Transverse colon (tissue), 4 donors: ENCODE data around the gene TCF20. TPM values are rescaled to one million over a fixed set of nuclear protein-coding genes. Genes with fewer than 3 reads are reported as not detected.

Source experiments
- DNase-seq: peaks from one replicate; pipeline ENCODE4 v3.0.0-alpha.2; 2019
- H3K27ac ChIP-seq, 4 donors: fragments of 200-600 bp; sonication (generic); 2 replicates each; pipeline ENCODE4 v1.5.1; 2016 to 2018; ENCODE audit warnings: inconsistent platforms in 4 of 4
- H3K27me3 ChIP-seq: fragments of 200-600 bp; sonication (generic); 2 replicates; pipeline ENCODE4 v1.5.1; 2017; ENCODE audit warnings: inconsistent platforms
- H3K36me3 ChIP-seq, 4 donors: fragments of 200-600 bp; sonication (generic); 2 replicates each; pipeline ENCODE4 v1.5.1; 2017 to 2019; ENCODE audit warnings: inconsistent platforms in 4 of 4
- H3K4me1 ChIP-seq, 4 donors: fragments of 200-600 bp; sonication (generic); 2 replicates each; pipeline ENCODE4 v1.5.1; 2017 to 2020; ENCODE audit warnings: inconsistent platforms in 4 of 4
- H3K4me3 ChIP-seq, 4 donors: fragments of 200-600 bp; sonication (generic); 1 replicate in 1 of 4; 2 replicates in 3 of 4; pipeline versions ENCODE4 v1.5.1 to v1.6.1; 2017 to 2019; ENCODE audit warnings: inconsistent platforms in 4 of 4
- H3K9me3 ChIP-seq, 2 donors: fragments of 200-600 bp; sonication (generic); 2 replicates each; pipeline ENCODE4 v1.5.1; 2017 to 2019; ENCODE audit warnings: inconsistent platforms in 2 of 2
- CTCF ChIP-seq, 5 experiments: fragments of 200-600 bp in 3 of 5; fragments of 450-650 bp in 2 of 5; sonication (generic) in 3 of 5; IDR thresholded peaks; 1 replicate in 2 of 5; 2 replicates in 3 of 5; pipeline ENCODE4 v1.5.1; 2016 to 2017; ENCODE audit warnings: antibody characterized with exemption in 5 of 5, inconsistent platforms in 3 of 5, mild to moderate bottlenecking in 2 of 5, moderate library complexity in 1 of 5
- EP300 ChIP-seq: sonication (generic); formaldehyde crosslinking; IDR thresholded peaks from one replicate; pipeline ENCODE4 v1.6.1; 2017; ENCODE audit warnings: antibody characterized with exemption, low read depth
- POLR2A ChIP-seq: fragments of 450-650 bp; IDR thresholded peaks from one replicate; pipeline ENCODE4 v1.6.1; 2016; ENCODE audit warnings: antibody characterized with exemption, mild to moderate bottlenecking, moderate library complexity
- POLR2AphosphoS5 ChIP-seq, 3 donors: sonication (generic); formaldehyde crosslinking; IDR thresholded peaks; one replicate each; pipeline ENCODE4 v1.6.1; 2016; ENCODE audit warnings: antibody characterized with exemption in 3 of 3
- whole genome bisulfite sequencing, 2 donors: methylation state at CpG; one replicate each; pipeline ENCODE4 v1.1.5; 2018; ENCODE audit warnings: low coverage in 1 of 2; 5-methylcytosine and 5-hydroxymethylcytosine counted together
- in situ Hi-C, 4 donors: fragments of 200-750 bp; cut with MboI; loops; one replicate each; pipeline versions ENCODE4 v1.15.0 to v1.15.1; 2017; ENCODE audit warnings: low sequenced_read_pairs in 3 of 4, low pct_ligation_motif_present in 1 of 4, low pct_unique_long_range_greater_than_20kb in 1 of 4
- intact Hi-C: fragments of 100-400 bp; cut with DNase I; formaldehyde crosslinking; loops from one replicate; pipeline ENCODE4 v1.15.1; 2023; ENCODE audit warnings: low total_unique reads
- total RNA-seq, 4 donors: library from RNA; depleted of rRNA; stranded (reverse); fragments of >200 nt; gene quantifications; one replicate each; pipeline ENCODE4 v1.1.0, GENCODE V29; 2016

Gene TCF20
- total RNA-seq, 4 donors from 2014 or later, result 30.3 to 43.7 (median 42.3) TPM

GRCh38 chr22:42294034-42294985 lies 23.9 kb upstream of the TCF20 start:
- intact Hi-C loops, result no loop called here
- TF ChIP-seq POLR2AphosphoS5 (IDR thresholded peaks at IDR 0.05) (no peak), CTCF (IDR thresholded peaks at IDR 0.05) (no peak), EP300 (no peak), POLR2A (no peak)

GRCh38 chr22:42292732-42293520 lies 22.5 kb upstream of the TCF20 start:
- no peak overlapping the region for H3K4me3 ChIP-seq
- in situ Hi-C loops (no loop called here), intact Hi-C loops (no loop called here)
- peak; percentile 64 for DNase-seq
- peak in 1 of 3 donors; percentile 11 for TF ChIP-seq POLR2AphosphoS5 (IDR thresholded peaks at IDR 0.05)
- no peak for TF ChIP-seq EP300
- TF ChIP-seq POLR2A, result peak; percentile 21
- H3K27ac ChIP-seq, result peak overlapping the region in 3 of 4 donors; percentile 47 to 63 (median 55)
- H3K9me3 ChIP-seq, result no peaks in the 10 kb centered on the region
- H3K4me1 ChIP-seq, result peaks cover 6 to 37% (median 31%) of the 10 kb centered on the region in 4 donors
- H3K27me3 ChIP-seq, result no peaks in the 10 kb centered on the region
- WGBS, 2 donors, result 54 to 80% methylated on average over 1 to 12 of the region's 12 CpGs
- no peaks in the 10 kb centered on the region for H3K36me3 ChIP-seq

More at GRCh38 chr22:42294034-42294985, 23.9 kb upstream of the TCF20 start:
- Histone ChIP-seq H3K36me3 (no peaks in the 10 kb centered on the region), H3K27me3 (no peaks in the 10 kb centered on the region), H3K4me1 (peaks cover 6 to 37% (median 32%) of the 10 kb centered on the region in 4 donors), H3K27ac (peak overlapping the region in 3 of 4 donors; percentile 21 to 63 (median 38)), H3K9me3 (no peaks in the 10 kb centered on the region), H3K4me3 (no peak overlapping the region)
- in situ Hi-C loops, result no loop called here
- DNase-seq, result peak; percentile 64
- WGBS, 2 donors, result 39% methylated on average over 22 of the region's 22 CpGs; no CpG with 5 or more reads in 1 of the 2 donors

- in situ Hi-C loops, result no loop called here
- peaks cover 6 to 33% (median 27%) of the 10 kb centered on the region in 4 donors for H3K4me1 ChIP-seq
- DNase-seq, result no peak
- no peak for TF ChIP-seq CTCF (IDR thresholded peaks at IDR 0.05)
- TF ChIP-seq EP300, result no peak
- TF ChIP-seq POLR2AphosphoS5 (IDR thresholded peaks at IDR 0.05), result no peak
- TF ChIP-seq POLR2A, result no peak
- no peaks in the 10 kb centered on the region for H3K9me3 ChIP-seq
- WGBS, 2 donors, result 57 to 65% methylated on average over 3 to 5 of the region's 6 CpGs
- H3K4me3 ChIP-seq, result no peak overlapping the region
- H3K27ac ChIP-seq, result no peak overlapping the region
- intact Hi-C loops, result no loop called here
- H3K27me3 ChIP-seq, result no peaks in the 10 kb centered on the region
- H3K36me3 ChIP-seq, result no peaks in the 10 kb centered on the region
Measured at GRCh38 chr22:42291287-42291686, 20.8 kb upstream of the TCF20 start.

GRCh38 chr22:42289671-42290541 lies 19.5 kb upstream of the TCF20 start:
- H3K27ac ChIP-seq, result no peak overlapping the region
- intact Hi-C loops, result no loop called here
- DNase-seq, result no peak
- H3K27me3 ChIP-seq, result peaks cover 4% of the 10 kb centered on the region
- 78% methylated on average over 36 of the region's 36 CpGs; no CpG with 5 or more reads in 1 of the 2 donors for WGBS, 2 donors
- no peaks in the 10 kb centered on the region for H3K36me3 ChIP-seq
- H3K9me3 ChIP-seq, result no peaks in the 10 kb centered on the region
- TF ChIP-seq POLR2A, result no peak
- TF ChIP-seq EP300, result no peak
- TF ChIP-seq CTCF (IDR thresholded peaks at IDR 0.05), result no peak
- TF ChIP-seq POLR2AphosphoS5 (IDR thresholded peaks at IDR 0.05), result no peak
- no peak overlapping the region for H3K4me3 ChIP-seq
- peaks cover 6 to 31% (median 25%) of the 10 kb centered on the region in 4 donors for H3K4me1 ChIP-seq
- in situ Hi-C loops, result no loop called here
